ENCODE data around the gene PACSIN2. TPM values are rescaled to one million over a fixed set of nuclear protein-coding genes. Genes with fewer than 3 reads are reported as not detected.

Gene PACSIN2
- total RNA-seq, 3 donors from 2014 or later: 132 to 184 (median 152) TPM

DNA sequence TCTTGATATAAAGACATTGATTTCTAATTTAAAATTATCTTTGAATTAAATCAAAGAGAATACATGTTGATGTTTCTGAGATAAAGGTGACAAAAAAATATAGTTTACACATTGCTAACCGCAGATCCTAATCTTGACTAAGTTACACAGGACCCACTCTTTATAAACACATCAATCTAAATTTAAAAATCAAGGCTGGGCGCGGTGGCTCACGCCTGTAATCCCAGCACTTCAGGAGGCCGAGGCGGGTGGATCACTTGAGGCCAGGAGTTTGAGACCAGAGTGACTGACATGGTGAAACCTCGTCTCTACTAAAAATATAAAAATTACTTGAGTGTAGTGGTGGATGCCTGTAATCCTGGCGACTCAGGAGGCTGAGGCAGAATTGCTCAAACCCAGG is 159.7 kb downstream of the PACSIN2 start:
- H3K4me1 ChIP-seq (ENCODE audit: low read depth): peaks cover 17% of the 10 kb centered on the region
- DNase-seq: no peak
- TF ChIP-seq, protein P1, sequence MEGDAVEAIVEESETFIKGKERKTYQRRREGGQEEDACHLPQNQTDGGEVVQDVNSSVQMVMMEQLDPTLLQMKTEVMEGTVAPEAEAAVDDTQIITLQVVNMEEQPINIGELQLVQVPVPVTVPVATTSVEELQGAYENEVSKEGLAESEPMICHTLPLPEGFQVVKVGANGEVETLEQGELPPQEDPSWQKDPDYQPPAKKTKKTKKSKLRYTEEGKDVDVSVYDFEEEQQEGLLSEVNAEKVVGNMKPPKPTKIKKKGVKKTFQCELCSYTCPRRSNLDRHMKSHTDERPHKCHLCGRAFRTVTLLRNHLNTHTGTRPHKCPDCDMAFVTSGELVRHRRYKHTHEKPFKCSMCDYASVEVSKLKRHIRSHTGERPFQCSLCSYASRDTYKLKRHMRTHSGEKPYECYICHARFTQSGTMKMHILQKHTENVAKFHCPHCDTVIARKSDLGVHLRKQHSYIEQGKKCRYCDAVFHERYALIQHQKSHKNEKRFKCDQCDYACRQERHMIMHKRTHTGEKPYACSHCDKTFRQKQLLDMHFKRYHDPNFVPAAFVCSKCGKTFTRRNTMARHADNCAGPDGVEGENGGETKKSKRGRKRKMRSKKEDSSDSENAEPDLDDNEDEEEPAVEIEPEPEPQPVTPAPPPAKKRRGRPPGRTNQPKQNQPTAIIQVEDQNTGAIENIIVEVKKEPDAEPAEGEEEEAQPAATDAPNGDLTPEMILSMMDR (IDR thresholded peaks at IDR 0.05): no peak
- no peak for ATAC-seq
- no peaks in the 10 kb centered on the region for H3K9me3 ChIP-seq
- no peaks in the 10 kb centered on the region for H3K36me3 ChIP-seq (ENCODE audit: low read depth)
- H3K4me3 ChIP-seq: no peak overlapping the region
- intact Hi-C loops (cut with DNase I, micrococcal nuclease): no loop called here

DNA sequence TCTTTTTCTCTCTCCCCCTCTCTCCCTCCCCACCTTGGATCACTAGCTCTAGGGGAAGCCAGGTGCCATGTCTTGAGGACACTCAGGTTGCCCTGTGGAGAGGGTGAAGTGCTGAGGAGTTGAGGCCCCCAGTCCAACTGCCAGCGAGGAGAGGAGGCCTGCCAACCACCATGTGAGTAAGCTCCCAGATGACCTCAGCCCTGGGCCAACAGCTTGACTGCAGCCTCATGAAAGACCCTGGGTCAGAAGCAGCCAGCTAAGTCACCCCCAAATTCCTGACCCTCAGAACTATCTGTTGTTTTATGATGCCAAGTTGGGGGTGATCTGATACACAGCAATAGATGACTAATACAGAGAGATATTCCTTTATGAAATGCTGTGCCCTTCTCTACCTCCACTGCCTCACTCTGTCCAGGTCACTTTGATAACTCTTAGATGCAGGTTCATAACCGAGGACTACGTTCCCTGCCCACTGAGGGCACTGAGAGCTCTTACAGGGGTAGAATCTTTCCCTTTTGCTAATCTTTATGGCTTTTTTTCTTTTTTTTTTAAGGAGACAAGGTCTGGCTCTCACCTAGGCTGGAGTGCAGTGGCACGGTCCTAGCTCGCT is 165.9 kb downstream of the PACSIN2 start:
- peaks cover 15% of the 10 kb centered on the region for H3K4me1 ChIP-seq (ENCODE audit: low read depth)
- no peaks in the 10 kb centered on the region for H3K9me3 ChIP-seq
- no peak for DNase-seq
- TF ChIP-seq, protein P1 (IDR thresholded peaks at IDR 0.05): no peak
- H3K36me3 ChIP-seq (ENCODE audit: low read depth): no peaks in the 10 kb centered on the region
- H3K4me3 ChIP-seq: no peak overlapping the region
- no peak for ATAC-seq
- intact Hi-C loops (cut with DNase I, micrococcal nuclease): no loop called here

DNA sequence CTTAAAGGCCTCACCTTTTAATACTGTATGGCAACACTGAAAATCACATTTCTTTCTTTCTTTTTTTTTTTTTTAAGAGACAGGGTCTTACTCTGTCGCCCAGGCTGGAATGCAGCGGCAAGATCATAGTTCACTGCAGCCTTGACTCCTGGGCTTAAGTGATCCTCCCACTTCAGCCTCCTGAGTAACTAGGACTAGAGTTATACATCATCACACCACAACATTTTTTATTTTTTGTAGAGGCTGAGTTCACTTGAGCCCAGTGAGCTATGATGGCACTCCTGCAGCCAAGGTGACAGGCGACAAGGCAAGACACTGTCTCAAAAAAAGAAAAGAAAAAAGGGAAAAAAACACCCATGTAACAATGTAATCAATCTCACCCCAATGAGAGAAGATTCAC is 167.8 kb downstream of the PACSIN2 start:
- H3K36me3 ChIP-seq (ENCODE audit: low read depth): no peaks in the 10 kb centered on the region
- H3K9me3 ChIP-seq: no peaks in the 10 kb centered on the region
- DNase-seq: no peak
- peaks cover 21% of the 10 kb centered on the region for H3K4me1 ChIP-seq (ENCODE audit: low read depth)
- ATAC-seq: no peak
- intact Hi-C loops (cut with DNase I, micrococcal nuclease): no loop called here
- H3K4me3 ChIP-seq: no peak overlapping the region
- TF ChIP-seq, protein P1 (IDR thresholded peaks at IDR 0.05): no peak

DNA sequence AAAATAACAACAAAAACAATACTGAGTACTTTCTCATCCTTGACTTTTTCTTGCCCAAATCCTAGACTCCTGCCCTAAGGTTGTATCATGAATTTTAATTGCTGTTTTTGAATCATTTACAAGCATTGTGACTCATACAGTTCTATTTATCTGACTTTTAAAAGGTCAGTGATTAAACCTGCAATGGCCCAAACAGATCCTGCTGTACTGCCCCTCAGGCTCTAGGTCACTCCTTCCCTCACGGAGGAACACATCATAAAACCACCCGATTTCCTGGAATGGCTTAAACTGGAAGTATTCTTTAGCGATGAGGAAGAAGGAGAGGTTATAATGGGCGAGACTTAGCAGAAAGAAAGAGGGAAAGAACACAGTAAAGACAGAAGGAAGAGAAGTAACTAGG is 170.2 kb downstream of the PACSIN2 start:
- TF ChIP-seq, protein P1 (IDR thresholded peaks at IDR 0.05): no peak
- H3K4me1 ChIP-seq (ENCODE audit: low read depth): peaks cover 21% of the 10 kb centered on the region
- H3K9me3 ChIP-seq: no peaks in the 10 kb centered on the region
- no peak overlapping the region for H3K4me3 ChIP-seq
- ATAC-seq (peak; percentile 91), DNase-seq (no peak)
- no peaks in the 10 kb centered on the region for H3K36me3 ChIP-seq (ENCODE audit: low read depth)
- intact Hi-C loops (cut with DNase I, micrococcal nuclease): no loop called here

DNA sequence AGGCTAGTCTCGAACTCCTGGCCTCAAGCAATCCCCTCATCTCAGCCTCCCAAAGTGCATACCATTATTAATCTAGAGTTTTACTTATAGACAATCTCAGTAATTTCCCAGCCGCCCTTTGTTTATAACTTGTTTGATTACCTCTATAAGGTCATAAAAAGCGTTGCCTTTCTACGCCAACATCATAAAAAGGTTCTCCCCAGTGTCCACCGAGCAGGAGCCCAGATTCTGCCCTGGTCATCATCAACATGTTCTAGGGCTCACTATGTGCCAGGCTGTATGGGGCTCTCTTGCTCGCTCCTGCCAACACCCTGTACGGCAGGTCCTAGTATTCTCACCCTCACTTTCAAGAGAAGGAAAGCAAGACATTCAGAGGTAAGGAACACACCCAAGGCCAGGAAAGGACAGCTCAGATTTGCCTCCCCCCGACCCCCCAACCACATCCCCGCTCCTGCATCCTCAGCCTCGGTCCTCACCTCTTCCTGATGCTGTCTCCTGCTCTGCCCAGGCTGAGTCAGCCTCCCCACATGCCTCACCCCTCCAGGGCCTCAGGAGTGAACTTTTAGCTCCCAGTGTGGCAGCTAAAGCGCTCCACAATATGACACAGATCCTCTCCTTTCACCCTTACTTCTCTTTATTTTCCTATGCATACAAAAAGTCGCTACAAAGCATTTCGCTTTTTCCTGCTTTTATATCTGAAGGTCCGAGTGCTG is 172.1 kb downstream of the PACSIN2 start:
- H3K36me3 ChIP-seq (ENCODE audit: low read depth): no peaks in the 10 kb centered on the region
- no peak overlapping the region for H3K4me3 ChIP-seq
- no peaks in the 10 kb centered on the region for H3K9me3 ChIP-seq
- TF ChIP-seq, protein P1 (IDR thresholded peaks at IDR 0.05): no peak
- ATAC-seq (peak; percentile 58), DNase-seq (no peak)
- intact Hi-C loops (cut with DNase I, micrococcal nuclease): no loop called here
- peaks cover 17% of the 10 kb centered on the region for H3K4me1 ChIP-seq (ENCODE audit: low read depth)

All from mucosa of descending colon (tissue), 3 donors.